HG03354 (cell line): ENCODE measurements around the gene GLIS1.

Source experiments
- ATAC-seq: cut with Tn5 transposase; IDR thresholded peaks from one replicate; pipeline ENCODE4 v1.9.1; 2021; ENCODE audit warnings: mild to moderate bottlenecking; ENCODE audit not compliant: unreplicated experiment, poor library complexity, severe bottlenecking

The GLIS1 gene

DNA sequence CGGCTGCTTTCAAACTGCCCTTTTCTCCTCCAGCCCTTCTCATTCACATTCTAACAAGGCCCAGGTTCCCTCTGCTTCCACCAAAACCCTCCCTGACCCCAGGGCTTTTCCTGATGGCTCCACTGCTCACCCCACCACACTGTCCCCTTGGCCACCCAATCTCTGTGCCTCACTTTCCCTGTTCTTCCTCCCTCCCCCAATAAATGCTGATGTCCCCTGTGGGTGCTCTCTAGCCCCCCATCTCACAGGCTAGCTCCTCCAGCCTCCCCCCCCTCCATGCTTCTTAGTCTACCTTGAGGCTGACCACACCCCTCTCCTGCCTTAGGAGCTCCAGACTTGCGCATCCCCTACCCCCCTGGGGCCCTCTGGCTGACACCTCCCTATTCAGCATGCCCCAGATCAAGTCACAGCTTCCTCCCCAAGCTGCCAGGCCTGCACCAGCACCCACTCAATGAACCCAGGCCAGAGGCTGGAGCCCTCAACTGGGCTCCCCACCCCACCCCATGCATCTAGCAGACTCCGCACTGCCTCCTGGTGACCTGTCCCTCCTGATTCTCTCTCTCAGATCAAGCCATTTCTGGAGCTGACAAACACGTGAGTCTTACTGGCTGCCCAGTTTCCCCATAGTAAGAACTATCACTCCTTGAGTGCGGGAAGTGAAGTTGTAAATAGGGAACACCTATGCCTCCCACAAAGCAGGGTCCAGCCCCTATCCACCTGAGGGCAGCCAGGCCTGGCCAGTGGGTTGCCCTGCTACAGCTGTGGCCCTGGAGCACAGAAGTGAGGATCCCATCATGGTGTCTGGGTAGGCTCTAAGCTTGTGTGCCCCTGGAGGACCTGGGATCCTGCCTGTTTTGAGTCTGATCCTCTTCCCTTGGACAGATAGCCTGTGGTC, 161.9 kb downstream of the GLIS1 start:
- no peak for ATAC-seq

DNA sequence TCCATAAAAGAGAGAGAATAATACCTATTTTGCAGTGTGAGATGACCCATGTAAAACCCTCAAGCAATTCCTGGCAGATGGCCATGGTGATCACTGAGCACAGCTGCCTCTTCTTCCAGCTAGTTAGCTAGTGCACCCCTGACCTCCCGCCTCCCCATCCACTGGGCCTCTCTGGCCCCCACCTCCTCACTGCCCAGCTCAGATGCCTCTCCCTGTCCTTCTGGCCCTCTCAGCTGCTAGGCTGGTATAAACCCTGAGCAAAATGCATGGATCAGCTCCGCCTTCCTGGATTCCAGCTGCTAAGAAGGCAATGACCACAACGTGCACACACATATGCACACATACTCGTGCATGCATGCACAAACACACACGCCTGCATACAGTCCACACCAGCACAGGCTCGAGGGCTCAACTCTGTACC, 162.6 kb downstream of the GLIS1 start:
- ATAC-seq = no peak

- no peak for ATAC-seq
Observed at GRCh38 chr1:53575955-53576320, 163.0 kb downstream of the GLIS1 start.

DNA sequence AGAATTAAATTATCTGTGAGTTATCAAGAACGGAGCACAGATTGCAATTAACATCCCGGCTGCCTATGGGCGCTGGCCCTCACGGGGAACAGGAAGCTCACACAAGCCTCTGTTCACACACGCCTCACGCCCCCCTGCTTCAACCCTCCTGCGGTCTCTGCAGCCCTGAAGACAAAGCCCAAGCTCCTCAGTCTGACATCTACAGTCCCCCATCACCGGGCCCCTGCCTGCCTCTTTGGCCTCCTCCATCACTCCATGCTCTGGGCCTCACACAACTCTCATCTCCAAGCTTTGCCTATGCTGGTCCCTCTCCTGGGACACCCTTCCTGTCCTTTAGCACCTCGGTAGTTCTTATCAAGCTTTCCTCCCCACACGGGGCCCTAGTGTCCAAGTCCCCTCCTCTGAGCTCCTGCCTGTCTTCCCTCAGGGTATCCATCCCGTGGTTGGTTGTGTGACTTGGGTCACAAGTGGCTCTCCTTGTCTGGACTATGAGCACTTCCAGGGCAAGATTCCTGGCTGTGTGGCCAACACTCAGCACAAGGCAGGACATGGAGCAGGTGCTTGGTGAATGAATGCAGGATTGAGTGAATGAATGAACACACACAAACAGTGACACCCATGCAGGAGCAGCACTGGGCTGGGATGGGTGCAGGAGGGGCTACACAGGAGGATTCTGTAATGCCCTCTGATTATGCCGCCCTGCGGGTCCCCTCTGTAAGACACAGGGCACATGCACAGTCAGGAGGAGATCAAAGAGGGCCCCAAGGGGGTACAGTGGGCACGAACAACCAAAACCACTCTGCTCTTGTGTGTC, 163.6 kb downstream of the GLIS1 start:
- no peak for ATAC-seq

GRCh38 chr1:53574621-53575020, 164.3 kb downstream of the GLIS1 start:
- ATAC-seq = no peak

DNA sequence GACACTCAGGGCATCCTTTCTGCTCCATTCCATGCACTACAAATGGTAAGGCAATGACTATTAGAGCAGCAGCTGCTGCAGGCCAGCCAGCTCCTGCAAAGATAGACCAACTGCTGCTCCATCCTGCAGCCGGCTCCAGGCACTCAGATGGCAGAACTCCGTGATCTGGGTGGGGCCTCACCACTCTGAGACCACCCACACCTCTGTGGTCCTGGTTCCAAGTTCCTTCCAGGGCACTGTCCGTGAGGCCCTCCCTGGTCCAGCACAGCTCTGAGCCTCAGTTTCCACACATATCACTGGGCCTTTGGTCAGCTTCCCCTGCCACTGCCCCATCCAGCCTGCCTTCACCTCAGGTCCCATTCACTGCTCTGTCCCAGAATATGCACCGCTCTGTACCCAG, 165.0 kb downstream of the GLIS1 start:
- ATAC-seq = no peak

DNA sequence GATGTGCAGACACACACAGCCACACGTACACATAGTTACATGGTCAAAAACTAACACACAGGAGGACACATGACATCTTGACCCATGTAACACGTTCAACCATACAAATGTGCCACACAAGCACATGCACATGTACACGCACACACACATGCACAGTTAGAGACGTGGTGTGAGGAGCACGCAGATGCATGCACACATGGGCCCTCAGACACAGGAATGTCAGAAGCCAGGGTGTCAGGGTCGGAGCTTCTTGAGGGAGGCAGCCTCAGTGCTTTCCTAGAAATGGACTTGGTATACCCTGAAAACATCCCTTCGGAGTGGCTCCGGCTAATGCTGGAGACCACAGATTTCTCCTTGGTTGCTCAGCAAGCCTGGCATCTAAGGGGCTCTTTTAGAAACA, 165.4 kb downstream of the GLIS1 start:
- ATAC-seq = no peak

DNA sequence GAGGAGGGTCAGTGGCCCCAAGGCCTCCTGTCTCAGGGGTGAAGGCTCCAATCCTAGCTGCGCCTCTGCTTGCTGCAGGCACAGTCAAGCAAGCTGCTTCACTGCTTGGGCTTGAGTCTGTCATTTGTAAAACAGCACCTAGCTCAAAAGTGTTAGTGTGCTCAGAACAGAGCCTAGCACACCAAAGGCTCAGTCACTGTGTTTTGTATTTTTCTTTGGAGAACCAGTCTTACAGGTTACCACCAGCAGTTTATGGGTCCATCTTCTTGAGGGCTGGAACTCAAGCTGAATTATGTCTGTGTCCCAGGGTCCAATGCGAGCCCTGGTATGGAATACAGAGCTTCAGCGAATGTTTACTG, 166.2 kb downstream of the GLIS1 start:
- ATAC-seq = no peak

GRCh38 chr1:53572065-53572814, 166.7 kb downstream of the GLIS1 start:
- no peak for ATAC-seq

- ATAC-seq = no peak
Observed at GRCh38 chr1:53568540-53568939, 170.4 kb downstream of the GLIS1 start.

- ATAC-seq = no peak
Observed at GRCh38 chr1:53567851-53568250, 171.1 kb downstream of the GLIS1 start.

GRCh38 chr1:53567450-53567849, 171.5 kb downstream of the GLIS1 start:
- no peak for ATAC-seq

DNA sequence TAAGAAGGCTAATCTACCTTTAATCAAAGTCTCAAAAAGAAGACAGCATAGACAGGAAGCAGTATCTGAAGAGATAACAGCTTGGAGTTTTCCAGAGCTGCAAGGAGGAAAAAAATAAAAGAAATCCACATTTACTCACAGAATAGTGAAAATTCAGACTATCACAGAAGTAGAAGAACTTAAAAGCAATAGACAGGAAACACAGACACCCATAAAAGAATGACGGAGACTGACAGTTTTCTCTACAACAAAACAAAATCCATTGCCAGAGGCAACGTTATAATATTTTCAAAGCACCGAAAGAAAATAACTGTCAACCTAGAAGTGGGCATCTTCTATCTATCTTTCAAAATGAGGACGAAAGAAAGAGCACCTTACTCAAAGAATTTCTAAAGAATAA, 175.4 kb downstream of the GLIS1 start:
- ATAC-seq = no peak

GRCh38 chr1:53562981-53563379, 176.0 kb downstream of the GLIS1 start:
- ATAC-seq = no peak

DNA sequence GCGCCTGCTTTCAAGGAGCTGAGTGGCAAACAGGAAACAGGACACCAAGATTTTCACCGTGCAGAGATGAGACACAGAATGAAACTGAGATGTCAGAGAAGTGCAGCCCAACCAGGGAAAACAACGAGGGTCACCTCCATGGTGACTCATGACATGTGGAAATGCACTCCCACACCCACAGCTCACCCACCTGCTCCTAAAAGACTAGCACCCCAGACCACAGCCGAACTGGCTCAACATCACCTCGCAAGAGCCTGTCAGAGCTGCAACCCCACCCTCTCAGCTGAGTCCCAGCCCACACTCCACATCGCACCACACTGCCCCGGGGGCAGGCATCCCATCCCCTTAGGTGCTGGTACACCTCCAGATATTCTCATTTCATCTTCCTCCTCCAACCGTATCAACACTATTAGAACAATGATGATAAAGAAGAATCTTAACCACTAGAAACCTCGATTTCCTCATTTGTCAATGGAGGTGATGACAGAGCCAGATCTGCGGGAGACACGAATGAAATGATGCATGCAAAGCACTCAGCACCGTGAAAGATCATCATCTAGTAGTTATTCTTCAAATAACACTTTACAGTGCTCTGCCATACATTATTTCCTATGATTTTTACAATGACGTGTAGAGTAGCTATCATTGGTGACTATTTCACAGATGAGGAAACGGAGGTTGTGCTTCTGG, 176.5 kb downstream of the GLIS1 start:
- no peak for ATAC-seq

DNA sequence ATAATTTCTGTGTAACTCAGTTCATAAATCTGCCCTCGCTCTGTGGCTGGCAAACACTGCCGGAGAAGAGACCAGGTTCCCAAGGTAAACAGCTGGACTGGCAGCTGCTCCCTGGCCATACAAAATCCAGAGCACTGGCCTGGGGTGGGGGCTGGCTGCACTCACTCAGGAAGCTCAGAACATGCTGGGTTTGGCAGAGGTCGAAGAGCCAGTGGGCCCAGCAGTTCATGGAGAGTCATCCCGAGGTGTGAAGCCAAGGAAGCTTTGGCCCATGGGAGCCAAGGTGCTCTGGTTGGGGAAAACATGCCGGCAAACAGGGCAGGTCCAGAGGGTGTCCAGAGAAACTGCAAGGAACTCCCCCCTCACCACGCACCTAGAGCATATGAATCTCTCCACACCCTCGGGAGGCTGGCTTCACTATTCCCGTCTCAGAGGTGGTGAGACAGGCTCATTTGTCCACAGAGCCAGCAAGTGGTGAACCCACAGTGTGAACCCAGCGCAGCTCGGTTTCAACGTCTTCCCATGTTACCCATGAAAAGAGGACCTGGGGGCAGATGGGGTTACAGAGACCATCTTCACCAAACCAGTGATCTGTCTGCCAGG, 177.4 kb downstream of the GLIS1 start:
- ATAC-seq = no peak

- no peak for ATAC-seq
Observed at GRCh38 chr1:53560581-53561502, 178.1 kb downstream of the GLIS1 start.

- no peak for ATAC-seq
Observed at GRCh38 chr1:53559854-53560580, 178.9 kb downstream of the GLIS1 start.
